GM12892 (cell line): Measurements from ENCODE around the gene OR10A2.

Source experiments
- POLR2A ChIP-seq: IDR thresholded peaks from 2 replicates; pipeline ENCODE4 v1.6.1; 2011; ENCODE audit warnings: low read depth, low read length, control low read depth
- POLR2AphosphoS5 ChIP-seq: IDR thresholded peaks from 2 replicates; pipeline ENCODE4 v1.6.1; 2011; ENCODE audit warnings: low read depth, low read length, control low read depth
- TAF1 ChIP-seq: IDR thresholded peaks from 2 replicates; pipeline ENCODE4 v1.6.1; 2011; ENCODE audit warnings: low read depth, mild to moderate bottlenecking, control low read depth, low read length, borderline replicate concordance

DNA sequence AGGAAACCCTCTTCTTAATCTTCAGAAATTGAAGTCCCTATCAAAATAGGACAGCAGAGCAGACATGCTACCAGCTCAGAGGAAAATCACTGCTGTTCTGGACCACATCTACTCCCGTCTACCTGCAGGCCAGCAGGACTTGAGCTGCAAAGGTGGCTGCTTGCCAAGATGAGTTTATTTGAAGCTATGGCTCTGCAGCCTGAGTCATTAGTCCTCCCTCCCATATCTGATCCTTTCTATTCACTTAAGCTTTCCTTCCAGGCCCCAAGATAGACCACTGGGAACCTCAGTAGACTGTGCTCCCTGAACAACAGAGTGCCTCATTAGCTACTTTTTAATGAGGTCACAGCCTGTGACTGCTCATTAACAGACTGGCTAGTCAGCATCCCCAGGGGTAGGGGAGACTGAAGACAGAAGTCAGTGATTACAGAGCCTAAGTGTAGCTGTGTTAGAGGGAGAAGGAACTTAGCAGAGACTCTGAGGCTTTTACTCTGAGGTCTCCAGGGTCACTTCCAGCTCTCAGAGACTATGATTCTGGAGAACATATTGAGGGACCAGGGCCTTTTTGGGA lies 6.8 kb upstream of the OR10A2 start:
- TF ChIP-seq POLR2A (no peak), TAF1 (no peak), POLR2AphosphoS5 (no peak)
